HG03575 (cell line): ENCODE data around the gene ECHDC3.
"Not testable (repeated sequence)": the region's sequence is repeated elsewhere in the genome, so short reads cannot be mapped to it uniquely, and the experiment has no call there.

Experiments used
- ATAC-seq: cut with Tn5 transposase; IDR thresholded peaks from one replicate; pipeline ENCODE4 v1.9.1; 2021; ENCODE audit not compliant: unreplicated experiment, insufficient number of reproducible peaks, low FRiP score; ENCODE audit errors: extremely low read depth

ECHDC3 gene

DNA sequence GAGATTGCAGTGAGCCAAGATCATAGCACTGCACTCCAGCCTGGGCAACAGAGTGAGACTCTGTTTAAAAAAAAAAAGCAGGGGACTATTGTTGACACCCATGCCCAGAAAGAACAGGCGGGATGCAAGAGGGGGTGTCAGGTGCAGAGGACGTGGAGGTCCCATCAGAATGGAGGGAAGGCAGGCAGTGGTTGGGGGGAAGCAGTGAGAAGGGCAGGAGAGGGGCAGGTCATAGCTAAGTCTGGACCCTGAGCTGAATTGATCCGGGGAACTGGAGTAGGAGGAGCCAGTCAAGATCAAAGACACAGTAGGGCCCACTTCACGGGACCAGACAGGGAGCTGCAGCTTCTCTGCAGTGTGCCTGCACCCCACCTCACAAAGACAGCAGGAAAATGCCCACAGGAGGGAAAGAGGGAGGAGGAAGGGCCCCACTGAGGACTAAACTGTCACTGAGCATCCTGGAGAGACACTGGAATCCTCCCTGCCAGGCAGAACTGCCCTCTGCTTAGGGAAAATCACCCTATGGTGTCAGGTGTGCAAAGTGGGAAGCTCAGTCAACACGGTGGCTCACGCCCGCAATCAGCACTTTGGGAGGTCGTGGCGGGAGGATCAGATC lies 27.3 kb upstream of the ECHDC3 start:
- no peak for ATAC-seq

DNA sequence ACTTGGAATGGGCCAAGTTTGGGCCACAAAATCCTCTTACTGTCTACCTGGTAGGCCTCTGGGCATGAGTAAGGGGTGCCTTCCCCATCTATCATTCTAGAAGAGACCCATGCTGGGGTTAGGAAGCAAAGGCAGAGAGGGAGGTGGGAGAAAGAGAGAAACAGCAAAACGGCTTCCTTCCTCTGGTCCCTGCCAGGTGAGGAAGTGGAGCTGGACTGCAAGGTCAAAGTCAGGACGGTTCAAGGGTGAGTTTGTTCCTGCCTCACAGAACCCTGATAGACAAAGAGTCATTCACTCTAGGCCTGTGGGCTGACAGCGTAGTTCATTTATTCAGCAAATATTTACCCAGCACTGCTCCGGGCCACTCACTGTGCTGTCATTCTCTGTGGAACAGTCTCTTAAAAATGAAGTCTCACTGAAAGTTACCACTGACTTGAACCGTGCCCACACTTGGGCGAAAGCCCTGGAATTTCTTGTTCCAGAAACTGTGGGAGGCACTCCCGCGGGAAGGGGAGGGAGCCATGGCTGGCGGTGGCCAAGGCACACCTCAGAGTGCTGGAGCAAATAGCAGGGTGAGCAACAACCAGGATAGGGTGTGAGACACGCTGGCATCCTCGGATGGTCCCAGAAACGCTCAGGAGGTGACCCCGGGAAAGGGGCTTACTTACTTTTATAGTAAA lies 26.2 kb upstream of the ECHDC3 start:
- ATAC-seq: no peak

DNA sequence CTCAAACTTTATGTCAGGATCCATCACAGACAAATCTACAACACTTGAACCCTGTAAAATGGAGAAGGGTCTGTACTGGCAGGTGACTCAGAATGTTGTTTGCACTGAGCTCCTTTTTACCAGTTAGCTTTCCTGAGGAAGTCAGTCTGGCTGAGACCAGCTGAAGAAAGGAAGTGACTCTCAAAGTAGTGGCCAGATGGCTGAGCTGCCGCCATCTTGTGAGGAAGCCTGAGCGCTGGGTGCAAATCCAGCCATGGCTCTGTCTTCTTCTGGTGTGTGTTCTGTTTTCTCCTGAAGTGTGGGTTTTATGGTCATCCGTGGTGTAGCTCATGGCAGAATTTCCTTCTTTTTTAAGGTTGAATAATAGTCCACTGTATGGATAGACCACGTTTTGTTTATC lies 25.5 kb upstream of the ECHDC3 start:
- no peak for ATAC-seq

DNA sequence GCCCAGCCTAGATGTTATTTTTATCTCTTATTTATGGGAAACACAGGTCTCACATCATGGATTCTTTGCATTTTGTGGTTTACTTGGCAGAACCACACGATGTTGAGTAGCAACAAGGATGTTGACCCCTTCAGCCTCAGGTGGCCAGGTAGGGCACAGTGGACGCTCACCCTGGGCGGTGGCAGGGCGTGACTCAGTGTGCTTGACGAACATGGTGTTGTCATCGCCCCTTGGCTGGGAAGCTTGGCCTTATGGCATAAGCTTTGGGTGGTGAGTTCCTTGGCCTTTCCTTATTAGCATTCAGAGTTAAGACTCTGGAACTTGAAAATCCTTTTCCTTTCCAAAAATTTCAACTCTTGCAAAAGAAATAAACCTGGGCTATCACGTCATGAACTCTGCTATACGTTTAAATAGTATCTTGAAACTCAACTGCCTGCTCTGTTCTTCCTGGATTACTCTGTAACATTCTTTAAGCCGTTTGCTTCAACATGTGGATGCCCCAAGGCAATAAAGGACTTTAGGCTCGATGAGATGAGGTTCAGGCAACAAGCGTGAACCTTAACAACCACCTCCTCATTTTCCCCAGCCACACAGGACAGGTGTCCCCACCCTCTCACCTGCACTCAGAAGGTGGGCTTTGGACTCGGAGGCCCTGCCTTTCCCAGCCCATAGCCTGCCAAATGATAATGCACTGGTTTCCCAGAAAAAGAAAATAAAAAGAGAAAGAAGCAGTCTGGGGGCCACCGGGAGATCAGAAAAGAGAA lies 22.5 kb upstream of the ECHDC3 start:
- no peak for ATAC-seq

DNA sequence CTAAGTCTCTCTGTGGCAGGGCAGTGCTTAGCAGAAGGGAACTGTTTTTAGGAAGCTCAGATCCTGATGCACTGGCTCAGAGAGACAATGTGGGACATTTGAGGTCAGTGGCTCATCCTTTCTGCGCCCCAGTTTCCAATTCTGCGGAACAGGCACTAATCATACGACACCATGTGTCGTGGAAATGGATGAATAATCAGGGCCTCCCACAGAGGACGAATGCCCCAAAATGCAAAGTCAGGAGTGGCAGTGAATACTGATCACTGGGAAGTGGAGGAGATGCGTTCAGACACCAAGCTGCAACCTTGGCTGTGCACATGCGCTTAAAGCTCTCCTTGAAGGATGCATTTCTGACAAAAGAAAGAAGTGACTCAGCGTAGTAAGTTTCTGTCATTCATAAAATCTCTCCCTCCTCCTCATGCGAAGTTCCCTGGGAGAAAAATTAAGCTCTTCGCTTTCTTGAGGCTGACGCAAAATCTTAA lies 21.9 kb upstream of the ECHDC3 start:
- no peak for ATAC-seq

DNA sequence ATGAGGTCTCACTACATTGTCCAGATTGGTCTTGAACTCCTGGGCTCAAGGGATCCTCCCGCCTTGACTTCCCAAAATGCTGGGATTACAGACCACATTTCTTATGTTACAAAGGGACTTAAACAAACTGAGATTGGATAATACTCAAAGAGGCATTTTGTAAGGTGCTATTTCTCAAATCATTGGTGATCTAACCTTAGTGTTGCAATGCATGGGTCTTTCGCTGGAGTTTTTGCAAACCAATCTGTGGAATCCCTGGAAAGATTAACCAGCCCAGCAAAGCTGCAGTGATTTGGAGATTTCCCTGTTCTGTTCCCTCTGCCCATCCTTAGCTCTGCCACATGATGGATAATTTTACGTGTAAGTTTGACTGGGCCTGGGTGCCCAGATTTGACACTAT lies 20.4 kb upstream of the ECHDC3 start:
- no peak for ATAC-seq

DNA sequence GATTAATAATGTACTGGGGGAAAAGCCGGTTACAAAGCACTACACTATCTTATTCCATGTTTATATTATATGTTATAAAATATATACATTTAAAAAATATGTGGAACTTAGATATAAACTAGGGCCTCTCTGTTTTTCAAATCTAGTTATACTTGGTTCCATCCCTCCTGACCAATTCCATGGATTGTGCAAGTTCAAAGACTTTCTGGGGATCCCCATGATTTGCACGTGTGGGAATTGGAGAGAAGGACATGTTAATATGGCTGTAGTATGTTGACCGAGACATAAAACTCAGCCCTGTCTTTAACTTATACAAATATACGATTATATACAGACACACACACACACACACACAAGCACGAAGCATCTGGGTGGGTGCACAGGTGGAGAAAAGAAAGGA lies 18.8 kb upstream of the ECHDC3 start:
- ATAC-seq: no peak

DNA sequence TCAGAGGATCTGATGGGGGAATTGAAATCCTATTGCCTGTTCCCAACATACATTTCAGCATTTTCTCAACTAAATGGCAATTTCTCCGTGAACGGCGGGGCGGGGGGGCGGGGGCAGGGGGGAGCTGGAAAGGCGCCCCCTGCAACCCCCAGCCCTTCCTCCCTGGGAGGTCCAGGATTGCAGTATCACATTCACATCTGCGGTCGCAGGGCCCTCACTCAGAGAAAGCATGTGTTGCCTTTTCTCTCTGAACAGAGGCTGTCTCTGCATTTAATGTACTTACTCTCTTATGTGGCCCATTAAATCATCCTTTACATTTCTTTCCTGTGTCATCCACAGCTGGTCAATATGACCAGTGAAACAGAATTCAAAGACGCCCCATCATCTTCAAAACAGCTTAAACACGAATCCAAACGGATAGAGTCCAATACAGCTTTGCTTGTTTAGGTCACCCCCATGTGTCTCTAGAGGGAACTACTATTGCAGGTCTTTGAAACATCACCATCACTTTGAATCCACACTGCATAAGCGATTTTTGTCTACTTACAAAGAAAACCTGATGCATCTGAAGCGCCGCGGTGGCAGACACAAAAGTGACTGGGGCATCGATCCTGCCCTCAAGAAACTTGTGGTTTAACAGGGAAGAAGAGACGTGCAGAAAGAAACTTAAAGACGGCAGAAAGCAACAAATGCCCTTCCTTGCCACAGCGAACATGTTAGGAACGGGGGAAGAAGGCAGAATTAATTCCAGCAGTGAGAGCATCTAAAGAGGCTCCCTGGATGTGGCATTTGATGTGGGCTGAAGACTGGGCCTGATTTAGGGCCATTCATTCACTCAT lies 17.0 kb upstream of the ECHDC3 start:
- no peak for ATAC-seq

DNA sequence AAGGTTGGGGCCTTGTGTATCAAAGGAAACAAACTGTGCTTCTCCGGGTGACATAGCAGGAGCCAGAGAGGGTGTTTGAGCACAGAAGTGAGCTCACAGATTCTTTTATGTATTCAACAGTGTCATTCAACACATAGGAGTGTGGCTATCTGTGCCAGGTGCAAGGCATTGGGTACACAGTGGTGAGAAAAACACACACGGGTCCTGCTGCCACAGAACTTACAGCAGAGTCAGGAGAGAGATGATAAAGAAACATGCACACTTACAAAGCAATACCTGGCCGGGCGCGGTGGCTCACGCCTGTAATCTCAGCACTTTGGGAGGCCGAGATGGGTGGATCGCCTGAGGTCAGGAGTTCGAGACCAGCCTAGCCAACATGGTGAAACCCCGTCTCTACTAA lies 16.3 kb upstream of the ECHDC3 start:
- no peak for ATAC-seq

DNA sequence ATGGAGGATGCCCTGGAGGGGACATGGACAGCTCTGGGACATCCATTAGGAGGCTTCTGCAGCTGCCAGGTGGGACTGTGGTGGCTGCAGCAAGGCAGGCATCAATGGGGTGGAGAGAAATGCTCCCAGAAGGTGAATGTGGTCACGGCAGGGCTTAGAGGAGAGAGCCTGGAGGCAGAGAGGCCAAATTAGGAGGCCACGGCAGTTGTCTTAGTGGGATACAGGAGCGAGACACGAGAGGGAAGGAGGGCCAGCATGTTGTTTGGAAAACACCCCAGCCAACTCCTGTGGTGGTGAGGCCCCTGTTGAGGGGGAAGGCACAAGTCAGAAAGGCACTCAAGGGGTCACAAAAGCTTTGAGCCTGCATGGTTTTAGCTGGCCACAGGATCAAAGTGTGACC lies 14.6 kb upstream of the ECHDC3 start:
- ATAC-seq: no peak

DNA sequence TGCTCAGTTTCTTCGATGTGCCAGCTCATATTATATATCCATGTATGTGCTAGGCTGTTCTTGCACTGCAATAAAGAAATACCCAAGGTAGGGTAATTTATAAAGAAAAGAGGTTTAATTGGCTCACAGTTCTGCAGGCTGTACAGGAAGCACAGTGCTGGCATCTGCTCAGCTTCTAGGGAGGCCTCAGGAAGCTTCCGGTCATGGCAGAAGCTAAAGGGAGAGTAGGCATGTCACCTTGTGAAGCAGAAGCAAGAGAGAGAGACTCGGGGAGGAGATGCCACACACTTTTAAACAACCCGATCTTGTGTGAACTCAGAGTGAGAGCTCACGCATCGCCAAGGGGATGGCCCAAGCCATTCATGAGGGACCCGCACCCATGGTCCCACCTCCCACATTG lies 13.8 kb upstream of the ECHDC3 start:
- ATAC-seq: no peak

DNA sequence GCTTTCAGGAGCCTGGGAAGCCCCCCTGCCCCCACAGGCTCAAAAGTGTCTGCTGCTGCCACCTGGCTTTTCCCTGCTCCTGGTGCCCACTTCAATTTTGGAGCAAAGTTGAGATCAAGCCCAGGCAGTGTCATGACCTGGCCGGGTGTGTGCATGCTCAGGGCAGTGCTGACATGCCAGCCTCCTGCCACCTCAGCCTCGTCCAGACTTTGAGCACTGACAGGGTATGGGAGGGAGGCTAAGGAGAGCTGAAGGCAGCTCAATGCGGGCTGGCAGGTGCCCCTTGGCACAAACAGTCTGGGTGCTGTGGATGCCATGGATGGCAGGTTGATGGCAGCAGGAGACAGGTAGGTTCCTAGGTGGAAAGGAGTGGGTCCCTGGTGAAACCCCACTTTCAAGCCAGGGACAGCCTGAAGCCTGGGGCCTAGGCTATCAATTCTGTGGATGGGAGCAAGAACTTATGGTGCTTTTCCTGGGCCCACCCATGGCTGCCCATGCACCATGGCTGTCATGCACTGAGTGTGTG lies 12.3 kb upstream of the ECHDC3 start:
- no peak for ATAC-seq

DNA sequence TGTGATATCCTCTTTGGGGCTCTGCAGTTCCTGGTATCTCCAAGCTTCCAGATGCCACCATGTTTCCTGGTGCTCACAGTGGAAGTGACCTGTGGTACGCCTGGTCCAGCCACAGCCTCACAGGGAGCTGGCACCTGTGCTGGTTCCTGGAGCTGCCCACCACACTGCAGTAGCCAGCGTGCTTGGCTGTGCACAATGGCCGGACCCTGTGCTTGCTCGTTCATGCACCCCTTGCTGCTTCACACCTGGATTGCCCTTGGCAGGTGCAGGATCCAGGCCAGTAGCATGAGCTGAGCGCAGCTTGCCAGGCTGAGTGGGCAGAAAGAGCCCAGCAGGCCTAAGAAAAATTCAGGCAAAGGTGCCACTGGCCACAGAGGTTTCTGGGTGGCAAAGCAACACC lies 11.4 kb upstream of the ECHDC3 start:
- ATAC-seq: no peak

DNA sequence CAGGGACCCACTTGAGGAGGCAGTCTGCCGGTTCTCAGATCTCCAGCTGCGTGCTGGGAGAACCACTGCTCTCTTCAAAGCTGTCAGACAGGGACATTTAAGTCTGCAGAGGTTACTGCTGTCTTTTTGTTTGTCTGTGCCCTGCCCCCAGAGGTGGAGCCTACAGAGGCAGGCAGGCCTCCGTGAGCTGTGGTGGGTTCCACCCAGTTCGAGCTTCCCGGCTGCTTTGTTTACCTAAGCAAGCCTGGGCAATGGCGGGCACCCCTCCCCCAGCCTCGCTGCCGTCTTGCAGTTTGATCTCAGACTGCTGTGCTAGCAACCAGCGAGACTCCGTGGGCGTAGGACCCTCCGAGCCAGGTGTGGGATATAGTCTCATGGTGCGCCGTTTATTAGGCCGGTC lies 5.4 kb upstream of the ECHDC3 start:
- not testable (repeated sequence) for ATAC-seq

DNA sequence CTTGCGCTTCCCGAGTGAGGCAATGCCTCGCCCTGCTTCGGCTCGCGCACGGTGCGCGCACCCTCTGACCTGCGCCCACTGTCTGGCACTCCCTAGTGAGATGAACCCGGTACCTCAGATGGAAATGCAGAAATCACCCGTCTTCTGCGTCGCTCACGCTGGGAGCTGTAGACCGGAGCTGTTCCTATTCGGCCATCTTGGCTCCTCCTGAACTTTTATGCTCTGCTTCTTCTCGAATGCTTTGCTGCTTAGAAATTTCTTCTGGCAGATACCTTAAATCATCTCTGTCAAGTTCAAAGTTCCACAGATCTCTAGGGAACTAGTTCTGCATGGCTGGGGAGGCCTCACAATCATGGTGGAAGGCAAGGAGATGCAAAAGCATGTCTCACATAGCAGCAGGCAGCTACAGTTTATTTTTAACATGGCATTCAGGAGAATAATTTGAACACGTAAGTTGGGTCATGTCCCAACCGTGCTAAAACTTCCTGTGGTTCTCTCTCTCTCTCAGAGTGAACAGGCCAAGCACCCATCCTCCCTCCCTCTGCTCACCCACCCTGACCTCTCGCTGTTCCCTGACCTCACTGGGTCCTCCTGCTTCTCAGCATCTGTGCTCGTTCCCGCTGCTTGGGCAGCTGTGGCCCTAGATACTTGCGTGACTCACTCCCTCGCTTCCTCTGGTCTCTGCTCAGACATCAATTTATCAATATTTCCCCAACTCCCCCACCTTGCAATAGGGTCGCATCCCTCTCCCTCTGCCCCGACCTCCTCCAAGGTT lies 4.7 kb upstream of the ECHDC3 start:
- ATAC-seq: not testable (repeated sequence)

DNA sequence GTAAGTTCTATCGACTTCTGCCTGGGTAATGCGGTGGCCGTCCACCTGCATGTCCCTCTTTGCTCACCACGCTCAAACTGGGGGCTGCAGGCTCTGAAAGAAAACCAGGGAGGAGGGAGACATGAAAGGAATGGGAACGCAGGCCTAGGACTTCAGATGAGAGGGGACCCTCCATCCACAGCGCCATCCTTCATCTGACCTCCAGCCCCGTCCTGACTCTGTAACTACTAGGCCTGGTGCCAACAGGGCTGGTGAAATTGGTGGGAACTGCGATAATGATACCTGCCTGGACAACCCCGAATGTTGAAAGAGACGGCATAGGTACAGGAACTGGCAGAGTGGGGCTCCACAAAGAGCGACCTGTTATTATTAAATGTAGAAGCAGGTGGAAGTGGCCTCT lies 1.3 kb upstream of the ECHDC3 start:
- no peak for ATAC-seq

DNA sequence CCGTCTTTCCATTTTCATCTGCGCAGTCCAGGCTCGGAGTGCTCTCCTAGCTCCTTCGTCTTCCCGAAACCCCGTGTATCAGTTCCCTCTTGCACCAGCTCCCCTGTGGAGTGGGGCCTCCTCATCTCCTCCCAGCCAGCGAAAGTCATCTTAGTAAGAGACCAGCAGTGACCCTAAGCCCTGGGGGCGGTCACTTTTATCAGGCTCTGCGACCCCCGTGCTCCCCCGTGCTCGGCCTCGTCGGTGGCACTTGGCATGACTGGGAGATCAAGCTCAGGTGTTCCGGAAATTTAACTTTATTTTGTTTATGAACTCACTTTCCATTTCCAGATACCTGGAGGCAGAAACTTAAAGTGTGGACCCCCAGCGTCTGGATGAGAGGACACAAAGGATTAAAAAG lies 574 bp upstream of the ECHDC3 start:
- no peak for ATAC-seq

DNA sequence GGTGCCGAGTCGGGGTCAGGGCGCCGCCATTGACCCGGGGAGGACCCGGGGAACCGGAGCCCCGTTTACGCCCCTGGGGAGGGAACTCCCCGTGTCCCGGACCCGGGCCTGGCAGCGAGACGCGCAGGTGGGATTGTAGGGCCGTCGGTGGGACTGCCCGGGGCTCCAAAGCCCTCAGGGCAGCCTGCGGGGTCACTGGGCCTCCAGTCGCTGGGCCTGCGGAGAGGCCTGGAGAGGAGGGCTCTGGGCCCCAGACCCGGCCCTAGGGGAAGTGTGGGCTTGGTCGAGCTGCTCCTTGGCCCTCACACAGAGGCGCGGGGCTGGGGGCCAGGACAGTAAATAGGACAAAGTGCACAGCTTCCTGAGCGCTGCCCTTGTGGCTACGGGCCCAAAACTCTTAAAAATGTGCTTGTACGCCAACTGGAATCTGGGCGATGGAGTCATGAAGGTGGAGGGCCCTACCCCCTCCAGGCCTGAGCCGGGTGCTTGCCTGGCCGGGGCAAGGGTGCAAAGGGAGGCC lies 657 bp downstream of the ECHDC3 start:
- no peak for ATAC-seq
